HepG2 (cell line): ENCODE data around the gene LYRM4. TPM values are rescaled to one million over a fixed set of nuclear protein-coding genes. Genes with fewer than 3 reads are reported as not detected.

Source experiments
- HDAC2 ChIP-seq: sonication (generic); formaldehyde crosslinking; IDR thresholded peaks from 2 replicates; pipeline ENCODE4 v1.4.0; 2020; ENCODE audit warnings: missing genetic modification reagents
- HNF4G ChIP-seq, 2 experiments: sonication (generic) in 1 of 2; formaldehyde crosslinking in 1 of 2; IDR thresholded peaks; 2 replicates each; pipeline versions ENCODE4 v1.4.0 to v1.6.1; 2011 to 2020; ENCODE audit warnings: borderline replicate concordance in 2 of 2, low read depth in 2 of 2, mild to moderate bottlenecking in 2 of 2, low read length in 1 of 2, missing genetic modification reagents in 1 of 2, moderate library complexity in 1 of 2
- MYC ChIP-seq: sonication (generic); formaldehyde crosslinking; IDR thresholded peaks from 2 replicates; pipeline ENCODE4 v1.9.0; 2021; ENCODE audit warnings: missing genetic modification reagents, borderline replicate concordance
- PRDM10 ChIP-seq: sonication (generic); formaldehyde crosslinking; IDR thresholded peaks from 2 replicates; pipeline ENCODE4 v1.4.0; 2020; ENCODE audit warnings: low read depth, missing genetic modification reagents
- U2AF1 ChIP-seq: fragments of 200-400 bp; formaldehyde crosslinking; optimal IDR thresholded peaks from 2 replicates; pipeline ENCODE3; 2017; ENCODE audit warnings: mild to moderate bottlenecking, low read depth, low read length
- ZMYM4 ChIP-seq: sonication (generic); formaldehyde crosslinking; IDR thresholded peaks from 2 replicates; pipeline ENCODE4 v1.8.1; 2023; ENCODE audit warnings: mild to moderate bottlenecking, missing genetic modification reagents
- ZNF232 ChIP-seq: sonication (generic); formaldehyde crosslinking; IDR thresholded peaks from 2 replicates; pipeline ENCODE4 v1.4.0; 2020; ENCODE audit warnings: missing genetic modification reagents, borderline replicate concordance
- ZNF550 ChIP-seq: sonication (generic); formaldehyde crosslinking; IDR thresholded peaks from 2 replicates; pipeline ENCODE4 v1.4.0; 2020; ENCODE audit warnings: mild to moderate bottlenecking, missing genetic modification reagents, borderline replicate concordance
- ZSCAN9 ChIP-seq: IDR thresholded peaks from 2 replicates; pipeline ENCODE4 v1.6.1; 2016; ENCODE audit warnings: borderline replicate concordance
- polyA plus RNA-seq, 8 experiments: library from polyadenylated mRNA; depleted of rRNA in 3 of 8; stranded (reverse) in 7 of 8; unstranded in 1 of 8; fragments of >200 nt; fragmentation: Illumina TruSeq in 4 of 8; extraction: Trizol in 4 of 8; gene quantifications; 2 replicates each; pipeline versions ENCODE4 v1.2.1 to v1.2.3, GENCODE V29; 2011 to 2016; ENCODE audit warnings: low read depth in 4 of 8, missing spikeins in 1 of 8, mixed read lengths in 1 of 8; ENCODE audit not compliant: insufficient read depth in 1 of 8
- total RNA-seq, 5 experiments: library from RNA; depleted of rRNA; stranded (reverse); fragments of >200 nt; fragmentation: Illumina TruSeq; extraction: Trizol; gene quantifications; 2 replicates each; pipeline ENCODE4 v1.2.3, GENCODE V29; 2016; ENCODE audit warnings: low read depth in 1 of 5
- TF ChIP-seq, protein P1 (sequence below): IDR thresholded peaks from 2 replicates; pipeline ENCODE4 v1.6.1; 2016; ENCODE audit warnings: low read depth, missing genetic modification reagents, missing compliant biosample characterization
- TF ChIP-seq, protein P2 (sequence below): sonication (generic); formaldehyde crosslinking; IDR thresholded peaks from 2 replicates; pipeline ENCODE4 v1.5.0; 2020; ENCODE audit warnings: mild to moderate bottlenecking, missing genetic modification reagents, borderline replicate concordance

The LYRM4 gene
- total and polyA plus RNA-seq, 2 of the 13 experiments (the other 11 are each of a cell fraction or from before 2014, with no cell fraction given): 64.6 to 67.5 TPM

- TF ChIP-seq, protein P1, sequence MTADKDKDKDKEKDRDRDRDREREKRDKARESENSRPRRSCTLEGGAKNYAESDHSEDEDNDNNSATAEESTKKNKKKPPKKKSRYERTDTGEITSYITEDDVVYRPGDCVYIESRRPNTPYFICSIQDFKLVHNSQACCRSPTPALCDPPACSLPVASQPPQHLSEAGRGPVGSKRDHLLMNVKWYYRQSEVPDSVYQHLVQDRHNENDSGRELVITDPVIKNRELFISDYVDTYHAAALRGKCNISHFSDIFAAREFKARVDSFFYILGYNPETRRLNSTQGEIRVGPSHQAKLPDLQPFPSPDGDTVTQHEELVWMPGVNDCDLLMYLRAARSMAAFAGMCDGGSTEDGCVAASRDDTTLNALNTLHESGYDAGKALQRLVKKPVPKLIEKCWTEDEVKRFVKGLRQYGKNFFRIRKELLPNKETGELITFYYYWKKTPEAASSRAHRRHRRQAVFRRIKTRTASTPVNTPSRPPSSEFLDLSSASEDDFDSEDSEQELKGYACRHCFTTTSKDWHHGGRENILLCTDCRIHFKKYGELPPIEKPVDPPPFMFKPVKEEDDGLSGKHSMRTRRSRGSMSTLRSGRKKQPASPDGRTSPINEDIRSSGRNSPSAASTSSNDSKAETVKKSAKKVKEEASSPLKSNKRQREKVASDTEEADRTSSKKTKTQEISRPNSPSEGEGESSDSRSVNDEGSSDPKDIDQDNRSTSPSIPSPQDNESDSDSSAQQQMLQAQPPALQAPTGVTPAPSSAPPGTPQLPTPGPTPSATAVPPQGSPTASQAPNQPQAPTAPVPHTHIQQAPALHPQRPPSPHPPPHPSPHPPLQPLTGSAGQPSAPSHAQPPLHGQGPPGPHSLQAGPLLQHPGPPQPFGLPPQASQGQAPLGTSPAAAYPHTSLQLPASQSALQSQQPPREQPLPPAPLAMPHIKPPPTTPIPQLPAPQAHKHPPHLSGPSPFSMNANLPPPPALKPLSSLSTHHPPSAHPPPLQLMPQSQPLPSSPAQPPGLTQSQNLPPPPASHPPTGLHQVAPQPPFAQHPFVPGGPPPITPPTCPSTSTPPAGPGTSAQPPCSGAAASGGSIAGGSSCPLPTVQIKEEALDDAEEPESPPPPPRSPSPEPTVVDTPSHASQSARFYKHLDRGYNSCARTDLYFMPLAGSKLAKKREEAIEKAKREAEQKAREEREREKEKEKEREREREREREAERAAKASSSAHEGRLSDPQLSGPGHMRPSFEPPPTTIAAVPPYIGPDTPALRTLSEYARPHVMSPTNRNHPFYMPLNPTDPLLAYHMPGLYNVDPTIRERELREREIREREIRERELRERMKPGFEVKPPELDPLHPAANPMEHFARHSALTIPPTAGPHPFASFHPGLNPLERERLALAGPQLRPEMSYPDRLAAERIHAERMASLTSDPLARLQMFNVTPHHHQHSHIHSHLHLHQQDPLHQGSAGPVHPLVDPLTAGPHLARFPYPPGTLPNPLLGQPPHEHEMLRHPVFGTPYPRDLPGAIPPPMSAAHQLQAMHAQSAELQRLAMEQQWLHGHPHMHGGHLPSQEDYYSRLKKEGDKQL (CRISPR knock-in tag): 0 out of 2 replicates have a peak, but pooled peaks have one; percentile 37
- TF ChIP-seq HDAC2: peak; percentile 43; the same call in 1 of the 2 replicates
- peak; percentile 36; the same call in 1 of the 2 replicates for TF ChIP-seq MYC (CRISPR knock-in tag)
- TF ChIP-seq ZSCAN9 (CRISPR knock-in tag): 0 out of 2 replicates have a peak, but pooled peaks have one; percentile 34
- no peak for TF ChIP-seq ZNF550 (CRISPR knock-in tag)
- TF ChIP-seq U2AF1: no peak
- peak; percentile 49 for TF ChIP-seq ZMYM4
- TF ChIP-seq PRDM10 (CRISPR knock-in tag): no peak
- TF ChIP-seq, protein P2, sequence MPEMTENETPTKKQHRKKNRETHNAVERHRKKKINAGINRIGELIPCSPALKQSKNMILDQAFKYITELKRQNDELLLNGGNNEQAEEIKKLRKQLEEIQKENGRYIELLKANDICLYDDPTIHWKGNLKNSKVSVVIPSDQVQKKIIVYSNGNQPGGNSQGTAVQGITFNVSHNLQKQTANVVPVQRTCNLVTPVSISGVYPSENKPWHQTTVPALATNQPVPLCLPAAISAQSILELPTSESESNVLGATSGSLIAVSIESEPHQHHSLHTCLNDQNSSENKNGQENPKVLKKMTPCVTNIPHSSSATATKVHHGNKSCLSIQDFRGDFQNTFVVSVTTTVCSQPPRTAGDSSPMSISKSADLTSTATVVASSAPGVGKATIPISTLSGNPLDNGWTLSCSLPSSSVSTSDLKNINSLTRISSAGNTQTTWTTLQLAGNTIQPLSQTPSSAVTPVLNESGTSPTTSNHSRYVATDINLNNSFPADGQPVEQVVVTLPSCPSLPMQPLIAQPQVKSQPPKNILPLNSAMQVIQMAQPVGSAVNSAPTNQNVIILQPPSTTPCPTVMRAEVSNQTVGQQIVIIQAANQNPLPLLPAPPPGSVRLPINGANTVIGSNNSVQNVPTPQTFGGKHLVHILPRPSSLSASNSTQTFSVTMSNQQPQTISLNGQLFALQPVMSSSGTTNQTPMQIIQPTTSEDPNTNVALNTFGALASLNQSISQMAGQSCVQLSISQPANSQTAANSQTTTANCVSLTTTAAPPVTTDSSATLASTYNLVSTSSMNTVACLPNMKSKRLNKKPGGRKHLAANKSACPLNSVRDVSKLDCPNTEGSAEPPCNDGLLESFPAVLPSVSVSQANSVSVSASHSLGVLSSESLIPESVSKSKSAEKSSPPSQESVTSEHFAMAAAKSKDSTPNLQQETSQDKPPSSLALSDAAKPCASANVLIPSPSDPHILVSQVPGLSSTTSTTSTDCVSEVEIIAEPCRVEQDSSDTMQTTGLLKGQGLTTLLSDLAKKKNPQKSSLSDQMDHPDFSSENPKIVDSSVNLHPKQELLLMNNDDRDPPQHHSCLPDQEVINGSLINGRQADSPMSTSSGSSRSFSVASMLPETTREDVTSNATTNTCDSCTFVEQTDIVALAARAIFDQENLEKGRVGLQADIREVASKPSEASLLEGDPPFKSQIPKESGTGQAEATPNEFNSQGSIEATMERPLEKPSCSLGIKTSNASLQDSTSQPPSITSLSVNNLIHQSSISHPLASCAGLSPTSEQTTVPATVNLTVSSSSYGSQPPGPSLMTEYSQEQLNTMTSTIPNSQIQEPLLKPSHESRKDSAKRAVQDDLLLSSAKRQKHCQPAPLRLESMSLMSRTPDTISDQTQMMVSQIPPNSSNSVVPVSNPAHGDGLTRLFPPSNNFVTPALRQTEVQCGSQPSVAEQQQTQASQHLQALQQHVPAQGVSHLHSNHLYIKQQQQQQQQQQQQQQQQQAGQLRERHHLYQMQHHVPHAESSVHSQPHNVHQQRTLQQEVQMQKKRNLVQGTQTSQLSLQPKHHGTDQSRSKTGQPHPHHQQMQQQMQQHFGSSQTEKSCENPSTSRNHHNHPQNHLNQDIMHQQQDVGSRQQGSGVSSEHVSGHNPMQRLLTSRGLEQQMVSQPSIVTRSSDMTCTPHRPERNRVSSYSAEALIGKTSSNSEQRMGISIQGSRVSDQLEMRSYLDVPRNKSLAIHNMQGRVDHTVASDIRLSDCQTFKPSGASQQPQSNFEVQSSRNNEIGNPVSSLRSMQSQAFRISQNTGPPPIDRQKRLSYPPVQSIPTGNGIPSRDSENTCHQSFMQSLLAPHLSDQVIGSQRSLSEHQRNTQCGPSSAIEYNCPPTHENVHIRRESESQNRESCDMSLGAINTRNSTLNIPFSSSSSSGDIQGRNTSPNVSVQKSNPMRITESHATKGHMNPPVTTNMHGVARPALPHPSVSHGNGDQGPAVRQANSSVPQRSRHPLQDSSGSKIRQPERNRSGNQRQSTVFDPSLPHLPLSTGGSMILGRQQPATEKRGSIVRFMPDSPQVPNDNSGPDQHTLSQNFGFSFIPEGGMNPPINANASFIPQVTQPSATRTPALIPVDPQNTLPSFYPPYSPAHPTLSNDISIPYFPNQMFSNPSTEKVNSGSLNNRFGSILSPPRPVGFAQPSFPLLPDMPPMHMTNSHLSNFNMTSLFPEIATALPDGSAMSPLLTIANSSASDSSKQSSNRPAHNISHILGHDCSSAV: no peak
- peak; percentile 17; the same call in 1 of the 2 replicates for TF ChIP-seq HNF4G (IDR thresholded peaks at IDR 0.05; ENCODE audit: borderline replicate concordance, low read depth, low read length)
- no peak for TF ChIP-seq HNF4G (CRISPR knock-in tag; IDR thresholded peaks at IDR 0.05; ENCODE audit: borderline replicate concordance, low read depth)
- peak; percentile 19; the same call in 1 of the 2 replicates for TF ChIP-seq ZNF232 (CRISPR knock-in tag)
These were observed 145.6 kb downstream of the LYRM4 start (continued) for GRCh38 chr6:5115168-5115567.
